Measurements from ENCODE around the gene F8. TPM values are rescaled to one million over a fixed set of nuclear protein-coding genes. Genes with fewer than 3 reads are reported as not detected.

The F8 gene
- total and polyA plus RNA-seq, 9 of the 15 experiments (the other 6 are each of a cell fraction or from before 2014, with no cell fraction given) = 0.41 to 3.8 (median 0.91) TPM

GRCh38 chrX:154918060-154918483 is 104.5 kb downstream of the F8 start (continued):
- TF ChIP-seq, protein P1, sequence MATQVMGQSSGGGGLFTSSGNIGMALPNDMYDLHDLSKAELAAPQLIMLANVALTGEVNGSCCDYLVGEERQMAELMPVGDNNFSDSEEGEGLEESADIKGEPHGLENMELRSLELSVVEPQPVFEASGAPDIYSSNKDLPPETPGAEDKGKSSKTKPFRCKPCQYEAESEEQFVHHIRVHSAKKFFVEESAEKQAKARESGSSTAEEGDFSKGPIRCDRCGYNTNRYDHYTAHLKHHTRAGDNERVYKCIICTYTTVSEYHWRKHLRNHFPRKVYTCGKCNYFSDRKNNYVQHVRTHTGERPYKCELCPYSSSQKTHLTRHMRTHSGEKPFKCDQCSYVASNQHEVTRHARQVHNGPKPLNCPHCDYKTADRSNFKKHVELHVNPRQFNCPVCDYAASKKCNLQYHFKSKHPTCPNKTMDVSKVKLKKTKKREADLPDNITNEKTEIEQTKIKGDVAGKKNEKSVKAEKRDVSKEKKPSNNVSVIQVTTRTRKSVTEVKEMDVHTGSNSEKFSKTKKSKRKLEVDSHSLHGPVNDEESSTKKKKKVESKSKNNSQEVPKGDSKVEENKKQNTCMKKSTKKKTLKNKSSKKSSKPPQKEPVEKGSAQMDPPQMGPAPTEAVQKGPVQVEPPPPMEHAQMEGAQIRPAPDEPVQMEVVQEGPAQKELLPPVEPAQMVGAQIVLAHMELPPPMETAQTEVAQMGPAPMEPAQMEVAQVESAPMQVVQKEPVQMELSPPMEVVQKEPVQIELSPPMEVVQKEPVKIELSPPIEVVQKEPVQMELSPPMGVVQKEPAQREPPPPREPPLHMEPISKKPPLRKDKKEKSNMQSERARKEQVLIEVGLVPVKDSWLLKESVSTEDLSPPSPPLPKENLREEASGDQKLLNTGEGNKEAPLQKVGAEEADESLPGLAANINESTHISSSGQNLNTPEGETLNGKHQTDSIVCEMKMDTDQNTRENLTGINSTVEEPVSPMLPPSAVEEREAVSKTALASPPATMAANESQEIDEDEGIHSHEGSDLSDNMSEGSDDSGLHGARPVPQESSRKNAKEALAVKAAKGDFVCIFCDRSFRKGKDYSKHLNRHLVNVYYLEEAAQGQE (IDR thresholded peaks at IDR 0.05; ENCODE audit: borderline replicate concordance) = peak; percentile 69; the same call in 1 of the 2 replicates
- TF ChIP-seq, protein P1 (CRISPR knock-in tag; IDR thresholded peaks at IDR 0.05; ENCODE audit: low read depth) = no peak
- TF ChIP-seq TCF7 (IDR thresholded peaks at IDR 0.05; ENCODE audit: borderline replicate concordance) (no peak), IRF9 (tag; IDR thresholded peaks at IDR 0.05) (no peak), MECOM (CRISPR knock-in tag; IDR thresholded peaks at IDR 0.05) (no peak), ATF7 (IDR thresholded peaks at IDR 0.05) (peak; percentile 18; the same call in 1 of the 2 replicates), NR1H2 (CRISPR knock-in tag; IDR thresholded peaks at IDR 0.05) (no peak), DEAF1 (CRISPR knock-in tag; IDR thresholded peaks at IDR 0.05) (peak; percentile 71)
- TF ChIP-seq, protein P2, sequence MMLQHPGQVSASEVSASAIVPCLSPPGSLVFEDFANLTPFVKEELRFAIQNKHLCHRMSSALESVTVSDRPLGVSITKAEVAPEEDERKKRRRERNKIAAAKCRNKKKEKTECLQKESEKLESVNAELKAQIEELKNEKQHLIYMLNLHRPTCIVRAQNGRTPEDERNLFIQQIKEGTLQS (IDR thresholded peaks at IDR 0.05) = no peak
- TF ChIP-seq, protein P2 (CRISPR knock-in tag; conservative IDR thresholded peaks at IDR 0.05) = no peak
- TF ChIP-seq, protein P3, sequence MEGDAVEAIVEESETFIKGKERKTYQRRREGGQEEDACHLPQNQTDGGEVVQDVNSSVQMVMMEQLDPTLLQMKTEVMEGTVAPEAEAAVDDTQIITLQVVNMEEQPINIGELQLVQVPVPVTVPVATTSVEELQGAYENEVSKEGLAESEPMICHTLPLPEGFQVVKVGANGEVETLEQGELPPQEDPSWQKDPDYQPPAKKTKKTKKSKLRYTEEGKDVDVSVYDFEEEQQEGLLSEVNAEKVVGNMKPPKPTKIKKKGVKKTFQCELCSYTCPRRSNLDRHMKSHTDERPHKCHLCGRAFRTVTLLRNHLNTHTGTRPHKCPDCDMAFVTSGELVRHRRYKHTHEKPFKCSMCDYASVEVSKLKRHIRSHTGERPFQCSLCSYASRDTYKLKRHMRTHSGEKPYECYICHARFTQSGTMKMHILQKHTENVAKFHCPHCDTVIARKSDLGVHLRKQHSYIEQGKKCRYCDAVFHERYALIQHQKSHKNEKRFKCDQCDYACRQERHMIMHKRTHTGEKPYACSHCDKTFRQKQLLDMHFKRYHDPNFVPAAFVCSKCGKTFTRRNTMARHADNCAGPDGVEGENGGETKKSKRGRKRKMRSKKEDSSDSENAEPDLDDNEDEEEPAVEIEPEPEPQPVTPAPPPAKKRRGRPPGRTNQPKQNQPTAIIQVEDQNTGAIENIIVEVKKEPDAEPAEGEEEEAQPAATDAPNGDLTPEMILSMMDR (IDR thresholded peaks at IDR 0.05 in 2 of 3, conservative IDR thresholded peaks at IDR 0.05 in 1 of 3; ENCODE audit: insufficient read depth in 2 of 3, low read depth in 1 of 3, low read length in 3 of 3) = peak; percentile 62 to 73 (median 73); a peak in 5 of 6 replicates

Measured in K562 (cell line).